Activated CD4-positive, alpha-beta T cell treated with anti-CD3 and anti-CD28 coated beads, Interleukin-2, amount 10 ng/mL, durations not matched to agents 7 days and 5 days (primary cell): ENCODE measurements around the gene RGS13. TPM values are rescaled to one million over a fixed set of nuclear protein-coding genes. Genes with fewer than 3 reads are reported as not detected.

Experiments used
- CTCF ChIA-PET: fragments of 350-600 bp; sonication (Branson Sonifier 250); formaldehyde crosslinking; loops from one replicate; lab custom pipeline; 2021; ENCODE audit warnings: antibody characterized with exemption; lab: Charles Lee
- POLR2A ChIA-PET: fragments of 350-600 bp; sonication (Branson Sonifier 250); formaldehyde crosslinking; loops from one replicate; lab custom pipeline; 2021; ENCODE audit warnings: antibody characterized with exemption; lab: Charles Lee
- DNase-seq: peaks from one replicate; pipeline ENCODE4 v3.0.0-alpha.2; 2020
- H3K27ac Mint-ChIP-seq: one replicate; pipeline ENCODE4 v1.8.0; 2021; ENCODE audit warnings: mild to moderate bottlenecking, moderate library complexity, mixed read lengths
- H3K27me3 Mint-ChIP-seq: one replicate; pipeline ENCODE4 v1.8.0; 2021; ENCODE audit warnings: mixed read lengths
- H3K36me3 Mint-ChIP-seq: one replicate; pipeline ENCODE4 v1.8.0; 2021; ENCODE audit warnings: low read depth, mixed read lengths
- H3K4me1 Mint-ChIP-seq: one replicate; pipeline ENCODE4 v1.8.0; 2021; ENCODE audit warnings: mixed read lengths
- H3K4me3 Mint-ChIP-seq: one replicate; pipeline ENCODE4 v1.8.0; 2021; ENCODE audit warnings: mild to moderate bottlenecking, moderate library complexity, mixed read lengths
- H3K9me3 Mint-ChIP-seq: one replicate; pipeline ENCODE4 v1.8.0; 2021; ENCODE audit warnings: mixed read lengths
- total RNA-seq, 2 experiments: library from RNA; stranded (reverse); gene quantifications; one replicate each; pipeline ENCODE4 v1.2.3, GENCODE V29; 2021

The RGS13 gene
- total RNA-seq, 2 experiments from 2014 or later: not detected

- DNase-seq: no peak
- Mint-ChIP-seq H3K4me1 (peaks cover 5% of the 10 kb centered on the region), H3K4me3 (no peak overlapping the region), H3K27ac (no peak overlapping the region), H3K27me3 (peaks cover 1% of the 10 kb centered on the region), H3K36me3 (no peaks in the 10 kb centered on the region), H3K9me3 (no peaks in the 10 kb centered on the region)
- POLR2A ChIA-PET: no interaction called here
- CTCF ChIA-PET: no interaction called here
Measured at GRCh38 chr1:192702212-192702902, 66.4 kb downstream of the RGS13 start.

- Mint-ChIP-seq H3K4me1 (peaks cover 5% of the 10 kb centered on the region), H3K27ac (no peak overlapping the region), H3K36me3 (no peaks in the 10 kb centered on the region), H3K27me3 (peaks cover 3% of the 10 kb centered on the region), H3K4me3 (no peak overlapping the region), H3K9me3 (no peaks in the 10 kb centered on the region)
- POLR2A ChIA-PET: no interaction called here
- DNase-seq: no peak
- CTCF ChIA-PET: interaction anchor here (0.9 kb wide), 1 partner anchor 193 kb away, joined by 3 read pairs; no protein-coding TSS in a partner anchor
Measured at GRCh38 chr1:192703283-192704206, 67.6 kb downstream of the RGS13 start.

DNA sequence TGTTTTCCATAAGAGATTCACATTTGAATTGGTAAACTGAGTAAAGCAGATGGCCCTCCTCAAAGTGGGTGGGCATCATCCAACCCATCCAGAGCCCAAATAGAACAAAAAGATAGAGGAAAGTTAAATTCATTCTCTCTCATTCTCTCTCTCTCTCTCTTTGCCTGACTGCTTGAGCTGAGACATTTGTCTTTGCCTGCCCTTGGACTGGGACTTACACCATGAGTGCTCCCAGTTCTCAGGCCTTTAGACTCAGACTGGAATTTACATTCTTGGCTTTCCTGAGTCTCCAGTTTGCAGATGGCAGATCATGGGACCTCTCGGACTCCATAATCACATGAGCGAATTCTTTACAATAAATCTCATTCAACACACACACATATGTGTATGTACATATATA, 69.6 kb downstream of the RGS13 start:
- no peak overlapping the region for H3K27ac Mint-ChIP-seq
- POLR2A ChIA-PET: no interaction called here
- CTCF ChIA-PET: no interaction called here

GRCh38 chr1:192706936-192707335, 71.0 kb downstream of the RGS13 start:
- no peak for DNase-seq
- Mint-ChIP-seq H3K4me1 (peaks cover 5% of the 10 kb centered on the region), H3K9me3 (no peaks in the 10 kb centered on the region), H3K4me3 (no peak overlapping the region), H3K27me3 (peaks cover 2% of the 10 kb centered on the region), H3K36me3 (no peaks in the 10 kb centered on the region), H3K27ac (no peak overlapping the region)
- ChIA-PET POLR2A (no interaction called here), CTCF (interaction anchor here (0.6 kb wide), 1 partner anchor 13 kb away, joined by 3 read pairs; no protein-coding TSS in a partner anchor)

More for the DNA sequence above, 69.6 kb downstream of the RGS13 start:
- H3K4me1 Mint-ChIP-seq: peaks cover 5% of the 10 kb centered on the region
- H3K9me3 Mint-ChIP-seq: no peaks in the 10 kb centered on the region
- H3K4me3 Mint-ChIP-seq: no peak overlapping the region
- peaks cover 2% of the 10 kb centered on the region for H3K27me3 Mint-ChIP-seq
- no peaks in the 10 kb centered on the region for H3K36me3 Mint-ChIP-seq
- no peak for DNase-seq

DNA sequence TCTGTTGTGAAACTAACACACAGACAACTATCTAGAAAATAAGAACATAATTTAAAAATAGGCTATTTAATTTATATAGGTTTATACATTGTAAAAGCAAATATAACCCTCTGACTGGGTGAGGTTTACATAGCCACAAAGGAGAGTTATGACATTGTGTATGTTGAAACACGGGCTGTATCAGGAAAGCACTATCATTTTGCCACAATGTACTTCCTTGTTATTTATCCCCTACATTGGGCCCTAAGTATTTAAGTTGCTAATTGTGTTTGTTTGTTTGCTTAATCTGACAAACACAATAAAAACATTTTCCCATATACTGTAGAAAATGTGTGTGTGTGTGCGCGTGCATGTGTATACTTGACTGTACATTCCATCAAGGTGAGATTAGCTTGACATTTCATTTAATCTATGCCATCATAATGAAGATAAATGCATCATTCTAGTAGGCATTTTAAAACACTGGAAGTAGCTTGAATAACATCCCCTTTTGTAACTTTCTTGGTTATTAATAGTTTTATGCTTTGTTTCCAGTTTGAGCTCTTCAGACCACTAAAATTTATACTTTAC, 72.1 kb downstream of the RGS13 start:
- CTCF ChIA-PET: no interaction called here
- Mint-ChIP-seq H3K27me3 (peaks cover 2% of the 10 kb centered on the region), H3K9me3 (no peaks in the 10 kb centered on the region), H3K4me1 (peaks cover 3% of the 10 kb centered on the region), H3K4me3 (no peak overlapping the region), H3K36me3 (no peaks in the 10 kb centered on the region), H3K27ac (no peak overlapping the region)
- POLR2A ChIA-PET: no interaction called here
- no peak for DNase-seq

DNA sequence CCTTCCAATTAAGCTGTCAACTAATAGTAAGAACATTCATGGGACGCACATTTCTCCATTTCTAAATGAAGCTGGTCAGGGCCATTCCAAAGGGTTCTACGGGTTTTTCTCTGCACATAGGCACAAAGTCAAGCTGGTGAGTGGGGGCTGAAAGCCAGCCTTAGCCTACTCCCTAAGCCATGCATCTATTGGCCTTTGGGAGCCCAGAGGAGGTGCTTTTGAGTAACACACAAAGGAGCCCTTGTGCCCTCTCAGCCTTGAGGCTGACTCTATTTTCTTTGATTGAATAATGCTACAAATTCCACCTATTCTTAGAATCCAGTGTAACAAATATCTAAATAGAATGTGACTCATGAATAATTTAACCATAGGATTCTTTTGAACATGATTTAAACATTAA, 73.6 kb downstream of the RGS13 start:
- Mint-ChIP-seq H3K4me1 (no peaks in the 10 kb centered on the region), H3K9me3 (no peaks in the 10 kb centered on the region), H3K27ac (no peak overlapping the region), H3K27me3 (peaks cover 2% of the 10 kb centered on the region), H3K4me3 (no peak overlapping the region), H3K36me3 (no peaks in the 10 kb centered on the region)
- CTCF ChIA-PET: no interaction called here
- POLR2A ChIA-PET: no interaction called here
- DNase-seq: no peak

Other genes starting within 250 kb of the RGS13 start
- 10 to 100 TPM; 14.2 to 14.8 TPM for gene RGS1, start 60.4 kb upstream of the RGS13 start, total RNA-seq
- 1 to 10 TPM; 3.4 TPM for gene RGS2, start 172.9 kb downstream of the RGS13 start, total RNA-seq